Activated B cell treated with CpG ODN at 0.5 μM for 24 hours (primary cell): ENCODE results near the gene ZNF536. TPM values are rescaled to one million over a fixed set of nuclear protein-coding genes. Genes with fewer than 3 reads are reported as not detected.

Experiments
- ATAC-seq: fragments of 200-7000 bp; cut with Tn5 transposase; one replicate; pipeline ENCODE4 v1.10.0; 2021; ENCODE audit warnings: low read depth, mild to moderate bottlenecking, moderate library complexity
- CTCF ChIA-PET: fragments of 350-600 bp; sonication (Branson Sonifier 250); formaldehyde crosslinking; loops from one replicate; lab custom pipeline; 2021; ENCODE audit warnings: antibody characterized with exemption; lab: Charles Lee
- POLR2A ChIA-PET: fragments of 350-600 bp; sonication (Branson Sonifier 250); formaldehyde crosslinking; loops from one replicate; lab custom pipeline; 2021; ENCODE audit warnings: antibody characterized with exemption; lab: Charles Lee
- DNase-seq: peaks from one replicate; pipeline ENCODE4 v3.0.0; 2022
- H3K27ac Mint-ChIP-seq: one replicate; pipeline ENCODE4 v1.8.0; 2020; ENCODE audit warnings: mixed read lengths
- H3K27me3 Mint-ChIP-seq: one replicate; pipeline ENCODE4 v1.8.0; 2021; ENCODE audit warnings: mixed read lengths
- H3K36me3 Mint-ChIP-seq: one replicate; pipeline ENCODE4 v1.8.0; 2021; ENCODE audit warnings: low read depth, mixed read lengths
- H3K4me1 Mint-ChIP-seq: one replicate; pipeline ENCODE4 v1.8.0; 2021; ENCODE audit warnings: mixed read lengths
- H3K4me3 Mint-ChIP-seq: one replicate; pipeline ENCODE4 v1.8.0; 2020; ENCODE audit warnings: mild to moderate bottlenecking, mixed read lengths
- H3K9me3 Mint-ChIP-seq: one replicate; pipeline ENCODE4 v1.8.0; 2020; ENCODE audit warnings: mixed read lengths
- intact Hi-C: fragments of 100-400 bp; cut with micrococcal nuclease; formaldehyde crosslinking; loops from one replicate; pipeline ENCODE4 v1.15.1; 2024
- total RNA-seq: library from RNA; stranded (reverse); gene quantifications from 2 replicates; pipeline ENCODE4 v1.2.3, GENCODE V29; 2022
- TF ChIP-seq, protein P1 (sequence below): fragments of 200-600 bp; IDR thresholded peaks from one replicate; pipeline ENCODE4 v1.8.0; 2022; ENCODE audit warnings: antibody characterized with exemption, mild to moderate bottlenecking

ZNF536 gene
- total RNA-seq, 1 donor from 2014 or later: not detected

DNA sequence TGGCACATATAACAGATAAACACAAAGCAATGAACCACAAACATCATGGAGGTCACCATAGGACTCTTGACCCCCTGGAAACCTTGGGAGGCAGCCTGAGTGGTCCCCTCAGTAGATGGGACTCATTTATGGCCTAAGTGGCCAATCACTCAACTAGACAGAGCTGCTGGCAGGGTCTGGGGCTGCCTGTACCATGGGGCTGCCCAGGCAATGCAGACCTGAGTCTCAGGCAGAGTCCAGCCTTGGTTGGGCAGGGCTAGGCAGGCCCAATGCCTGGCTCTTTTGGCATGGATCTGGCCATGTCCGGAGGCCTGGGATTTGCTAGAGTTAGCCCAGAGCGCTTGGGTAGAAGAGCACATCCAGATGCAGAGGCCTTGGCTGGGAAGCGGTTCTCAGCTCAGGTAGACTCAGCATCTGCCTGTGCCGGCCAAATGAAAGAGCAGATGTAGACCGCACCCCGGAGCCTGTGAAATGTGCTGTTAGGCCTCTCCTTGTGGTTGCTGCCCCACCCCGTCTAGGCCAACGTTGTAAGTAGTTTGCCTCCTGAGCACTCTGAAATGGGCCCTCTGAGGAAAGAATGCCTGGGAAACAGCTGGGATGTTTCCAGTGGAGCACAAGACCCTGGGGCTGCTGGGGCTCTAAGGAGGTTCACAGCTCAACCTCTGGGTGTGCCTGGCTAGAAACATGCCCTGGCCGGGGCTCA is 171.2 kb downstream of the ZNF536 start:
- no peak overlapping the region for H3K4me3 Mint-ChIP-seq
- intact Hi-C loops: no loop called here
- no peak overlapping the region for H3K27ac Mint-ChIP-seq
- ChIA-PET POLR2A (no interaction called here), CTCF (no interaction called here)
- no peaks in the 10 kb centered on the region for H3K27me3 Mint-ChIP-seq
- ATAC-seq (no peak), DNase-seq (no peak)
- TF ChIP-seq, protein P1, sequence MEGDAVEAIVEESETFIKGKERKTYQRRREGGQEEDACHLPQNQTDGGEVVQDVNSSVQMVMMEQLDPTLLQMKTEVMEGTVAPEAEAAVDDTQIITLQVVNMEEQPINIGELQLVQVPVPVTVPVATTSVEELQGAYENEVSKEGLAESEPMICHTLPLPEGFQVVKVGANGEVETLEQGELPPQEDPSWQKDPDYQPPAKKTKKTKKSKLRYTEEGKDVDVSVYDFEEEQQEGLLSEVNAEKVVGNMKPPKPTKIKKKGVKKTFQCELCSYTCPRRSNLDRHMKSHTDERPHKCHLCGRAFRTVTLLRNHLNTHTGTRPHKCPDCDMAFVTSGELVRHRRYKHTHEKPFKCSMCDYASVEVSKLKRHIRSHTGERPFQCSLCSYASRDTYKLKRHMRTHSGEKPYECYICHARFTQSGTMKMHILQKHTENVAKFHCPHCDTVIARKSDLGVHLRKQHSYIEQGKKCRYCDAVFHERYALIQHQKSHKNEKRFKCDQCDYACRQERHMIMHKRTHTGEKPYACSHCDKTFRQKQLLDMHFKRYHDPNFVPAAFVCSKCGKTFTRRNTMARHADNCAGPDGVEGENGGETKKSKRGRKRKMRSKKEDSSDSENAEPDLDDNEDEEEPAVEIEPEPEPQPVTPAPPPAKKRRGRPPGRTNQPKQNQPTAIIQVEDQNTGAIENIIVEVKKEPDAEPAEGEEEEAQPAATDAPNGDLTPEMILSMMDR: no peak
- peaks cover 2% of the 10 kb centered on the region for H3K9me3 Mint-ChIP-seq
- no peaks in the 10 kb centered on the region for H3K36me3 Mint-ChIP-seq
- H3K4me1 Mint-ChIP-seq: no peaks in the 10 kb centered on the region

DNA sequence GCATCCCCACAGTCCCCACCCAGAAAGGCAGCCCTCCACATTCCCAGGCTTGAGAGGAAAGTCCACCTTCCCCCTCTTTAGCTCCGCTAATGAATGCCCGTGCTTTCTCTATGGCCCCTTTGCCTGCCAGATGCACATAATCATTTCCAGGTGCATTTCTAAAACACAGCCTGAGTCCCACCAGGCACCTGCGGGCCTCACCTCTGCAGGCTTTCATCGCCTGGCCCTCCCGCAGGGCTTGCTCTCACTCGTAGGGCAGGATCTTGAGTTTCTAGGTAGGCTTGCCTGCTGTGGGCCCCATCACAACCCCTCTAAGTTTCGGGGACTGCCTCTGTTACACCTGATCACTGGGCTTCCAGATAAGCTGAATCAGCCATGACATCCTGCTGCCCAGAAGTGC is 173.6 kb downstream of the ZNF536 start:
- DNase-seq: no peak
- H3K36me3 Mint-ChIP-seq: no peaks in the 10 kb centered on the region
- CTCF ChIA-PET: no interaction called here
- ATAC-seq: no peak
- H3K27me3 Mint-ChIP-seq: no peaks in the 10 kb centered on the region
- H3K4me1 Mint-ChIP-seq: no peaks in the 10 kb centered on the region
- H3K27ac Mint-ChIP-seq: no peak overlapping the region
- intact Hi-C loops: no loop called here
- no peaks in the 10 kb centered on the region for H3K9me3 Mint-ChIP-seq
- TF ChIP-seq, protein P1: no peak
- POLR2A ChIA-PET: no interaction called here
- no peak overlapping the region for H3K4me3 Mint-ChIP-seq

DNA sequence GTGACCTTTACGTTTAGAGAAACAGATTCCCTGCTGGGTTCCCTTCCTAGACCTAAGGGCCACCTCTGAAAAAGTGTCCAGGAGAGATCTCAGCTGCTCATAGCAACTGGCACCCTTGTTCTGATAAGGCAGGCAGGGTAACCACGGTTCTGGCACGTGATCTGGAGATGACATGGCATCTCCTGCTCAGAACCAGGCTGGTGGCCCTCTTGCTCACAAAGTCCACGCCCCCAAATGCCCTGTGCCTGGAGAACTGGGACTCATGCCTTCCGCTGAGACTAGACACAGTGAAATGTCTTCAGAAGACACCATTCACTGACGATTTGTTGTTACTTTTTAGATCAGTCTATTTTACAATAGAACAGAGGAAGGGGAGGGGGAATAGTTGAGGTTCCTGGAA is 174.1 kb downstream of the ZNF536 start:
- intact Hi-C loops: no loop called here
- H3K4me1 Mint-ChIP-seq: no peaks in the 10 kb centered on the region
- ATAC-seq (no peak), DNase-seq (no peak)
- TF ChIP-seq, protein P1: no peak
- no peaks in the 10 kb centered on the region for H3K9me3 Mint-ChIP-seq
- H3K36me3 Mint-ChIP-seq: no peaks in the 10 kb centered on the region
- no peak overlapping the region for H3K27ac Mint-ChIP-seq
- H3K27me3 Mint-ChIP-seq: no peaks in the 10 kb centered on the region
- H3K4me3 Mint-ChIP-seq: no peak overlapping the region
- CTCF ChIA-PET: no interaction called here
- POLR2A ChIA-PET: no interaction called here

DNA sequence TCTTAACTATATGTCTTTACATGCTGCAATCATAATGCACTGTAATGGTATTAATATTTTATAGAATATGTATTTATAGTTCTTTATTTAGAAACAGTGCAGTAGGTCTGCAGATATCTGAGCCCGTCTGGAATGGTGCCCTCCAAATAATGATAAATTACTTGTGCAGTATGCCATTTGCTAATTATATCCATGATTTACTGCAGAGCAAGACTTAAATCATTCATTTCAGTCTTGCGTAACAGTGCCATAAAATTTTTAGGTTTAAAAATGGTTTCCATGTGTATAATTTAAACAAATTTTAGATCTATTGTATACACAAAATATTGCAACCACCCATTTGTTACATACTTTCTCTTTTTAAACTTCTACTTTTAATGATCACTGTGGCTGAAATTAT is 175.1 kb downstream of the ZNF536 start:
- no peaks in the 10 kb centered on the region for H3K9me3 Mint-ChIP-seq
- CTCF ChIA-PET: no interaction called here
- intact Hi-C loops: no loop called here
- H3K4me3 Mint-ChIP-seq: no peak overlapping the region
- H3K27me3 Mint-ChIP-seq: no peaks in the 10 kb centered on the region
- no peak overlapping the region for H3K27ac Mint-ChIP-seq
- TF ChIP-seq, protein P1: no peak
- no peak for DNase-seq
- POLR2A ChIA-PET: no interaction called here
- no peaks in the 10 kb centered on the region for H3K4me1 Mint-ChIP-seq
- ATAC-seq: no peak
- no peaks in the 10 kb centered on the region for H3K36me3 Mint-ChIP-seq

DNA sequence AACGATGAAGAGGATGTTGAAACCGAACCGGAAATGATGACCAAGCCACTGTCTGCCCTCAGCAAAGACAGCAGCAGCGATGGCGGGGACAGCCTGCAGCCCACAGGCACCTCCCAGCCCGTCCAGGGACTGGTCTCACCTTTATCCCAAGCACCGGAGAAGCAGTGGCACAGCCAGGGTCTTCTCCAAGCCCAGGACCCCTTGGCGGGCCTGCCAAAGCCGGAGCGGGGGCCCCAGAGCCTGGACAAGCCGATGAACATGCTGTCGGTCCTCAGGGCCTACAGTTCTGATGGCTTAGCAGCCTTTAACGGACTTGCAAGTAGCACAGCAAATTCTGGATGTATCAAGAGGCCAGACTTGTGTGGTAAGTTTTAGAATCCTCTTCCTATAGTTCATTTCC is 177.0 kb downstream of the ZNF536 start:
- Mint-ChIP-seq H3K4me3 (no peak overlapping the region), H3K27me3 (no peaks in the 10 kb centered on the region), H3K9me3 (no peaks in the 10 kb centered on the region), H3K4me1 (no peaks in the 10 kb centered on the region), H3K36me3 (no peaks in the 10 kb centered on the region), H3K27ac (no peak overlapping the region)
- ChIA-PET CTCF (no interaction called here), POLR2A (no interaction called here)
- no peak for DNase-seq
- TF ChIP-seq, protein P1: no peak
- ATAC-seq: no peak
- intact Hi-C loops: no loop called here
